ENCODE results near the gene MCC.

MCC gene

GRCh38 chr5:113047733-113048652 is 440.3 kb downstream of the MCC start:
- DNase-seq (ENCODE audit: low read depth), result no peak
- TF ChIP-seq, protein P1, sequence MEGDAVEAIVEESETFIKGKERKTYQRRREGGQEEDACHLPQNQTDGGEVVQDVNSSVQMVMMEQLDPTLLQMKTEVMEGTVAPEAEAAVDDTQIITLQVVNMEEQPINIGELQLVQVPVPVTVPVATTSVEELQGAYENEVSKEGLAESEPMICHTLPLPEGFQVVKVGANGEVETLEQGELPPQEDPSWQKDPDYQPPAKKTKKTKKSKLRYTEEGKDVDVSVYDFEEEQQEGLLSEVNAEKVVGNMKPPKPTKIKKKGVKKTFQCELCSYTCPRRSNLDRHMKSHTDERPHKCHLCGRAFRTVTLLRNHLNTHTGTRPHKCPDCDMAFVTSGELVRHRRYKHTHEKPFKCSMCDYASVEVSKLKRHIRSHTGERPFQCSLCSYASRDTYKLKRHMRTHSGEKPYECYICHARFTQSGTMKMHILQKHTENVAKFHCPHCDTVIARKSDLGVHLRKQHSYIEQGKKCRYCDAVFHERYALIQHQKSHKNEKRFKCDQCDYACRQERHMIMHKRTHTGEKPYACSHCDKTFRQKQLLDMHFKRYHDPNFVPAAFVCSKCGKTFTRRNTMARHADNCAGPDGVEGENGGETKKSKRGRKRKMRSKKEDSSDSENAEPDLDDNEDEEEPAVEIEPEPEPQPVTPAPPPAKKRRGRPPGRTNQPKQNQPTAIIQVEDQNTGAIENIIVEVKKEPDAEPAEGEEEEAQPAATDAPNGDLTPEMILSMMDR (conservative IDR thresholded peaks at IDR 0.05; ENCODE audit: low read depth, low read length), result no peak
- no peak overlapping the region for H3K4me3 ChIP-seq (ENCODE audit: low read length)

GRCh38 chr5:113047234-113047633 is 441.0 kb downstream of the MCC start:
- H3K4me3 ChIP-seq (ENCODE audit: low read length), result no peak overlapping the region
- TF ChIP-seq, protein P1 (conservative IDR thresholded peaks at IDR 0.05; ENCODE audit: low read depth, low read length), result no peak
- peak; percentile 33 for DNase-seq (ENCODE audit: low read depth)

- no peak overlapping the region for H3K4me3 ChIP-seq (ENCODE audit: low read length)
- no peak for DNase-seq (ENCODE audit: low read depth)
- TF ChIP-seq, protein P1 (conservative IDR thresholded peaks at IDR 0.05; ENCODE audit: low read depth, low read length), result no peak
These were observed 443.3 kb downstream of the MCC start for GRCh38 chr5:113044776-113045465.

DNA sequence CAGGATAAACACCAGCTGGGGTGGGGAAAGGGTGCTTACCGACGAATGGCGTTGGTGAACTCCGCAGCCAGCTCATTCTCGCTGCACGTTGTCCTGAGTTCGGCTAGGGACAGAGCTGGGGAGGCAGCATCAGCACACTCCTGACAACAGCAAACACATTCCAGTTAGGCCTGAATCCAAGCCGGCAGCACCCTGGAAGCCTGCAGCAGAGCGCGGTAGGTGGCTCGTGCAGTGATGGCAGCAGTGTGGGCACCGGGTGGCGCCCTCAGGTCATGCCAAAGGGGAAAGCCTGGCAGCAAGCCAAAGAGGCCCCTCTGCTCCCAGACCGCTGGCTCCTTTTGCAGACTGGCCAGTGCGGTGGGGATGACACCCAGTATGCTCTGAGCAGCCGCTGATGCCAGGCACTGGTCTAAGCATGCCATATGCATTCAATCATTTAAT is 444.7 kb downstream of the MCC start:
- no peak overlapping the region for H3K4me3 ChIP-seq (ENCODE audit: low read length)
- TF ChIP-seq, protein P1 (conservative IDR thresholded peaks at IDR 0.05; ENCODE audit: low read depth, low read length), result peak; percentile 45
- no peak for DNase-seq (ENCODE audit: low read depth)

DNA sequence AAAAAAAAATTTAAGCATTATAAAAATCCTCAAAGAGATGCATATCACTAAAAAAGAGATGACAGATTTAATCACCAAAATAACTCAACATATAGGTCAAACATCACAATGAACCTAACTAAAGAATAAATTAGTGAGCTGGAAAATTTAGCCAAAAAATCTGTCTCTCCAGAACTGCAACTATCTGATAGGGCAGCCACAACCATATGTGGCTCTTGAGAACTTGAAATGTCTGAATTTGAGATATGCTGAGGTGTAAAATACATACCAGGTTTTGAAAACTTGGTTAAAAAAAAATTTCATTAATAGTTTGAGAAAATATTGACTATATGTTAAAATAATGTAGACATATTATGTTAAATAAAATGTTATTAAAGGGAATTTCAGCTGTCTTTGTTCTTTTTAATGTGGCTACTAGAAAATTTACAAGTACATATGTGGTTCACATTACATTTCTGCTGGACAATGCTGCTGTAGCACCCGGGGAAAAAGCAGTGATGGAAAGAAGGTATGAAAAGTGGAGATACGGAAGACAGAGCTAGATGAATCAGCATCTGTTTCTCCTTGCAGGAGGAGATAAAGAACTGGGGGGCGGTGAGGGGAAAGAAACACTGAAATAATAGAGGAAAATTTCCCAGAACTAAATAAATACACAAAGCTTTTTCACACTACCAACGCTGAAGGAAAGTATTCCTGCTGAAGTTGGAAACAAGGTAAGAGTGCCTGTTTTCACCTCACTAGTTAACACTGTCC is 445.6 kb downstream of the MCC start:
- DNase-seq (ENCODE audit: low read depth), result no peak
- no peak overlapping the region for H3K4me3 ChIP-seq (ENCODE audit: low read length)
- TF ChIP-seq, protein P1 (conservative IDR thresholded peaks at IDR 0.05; ENCODE audit: low read depth, low read length), result no peak

DNA sequence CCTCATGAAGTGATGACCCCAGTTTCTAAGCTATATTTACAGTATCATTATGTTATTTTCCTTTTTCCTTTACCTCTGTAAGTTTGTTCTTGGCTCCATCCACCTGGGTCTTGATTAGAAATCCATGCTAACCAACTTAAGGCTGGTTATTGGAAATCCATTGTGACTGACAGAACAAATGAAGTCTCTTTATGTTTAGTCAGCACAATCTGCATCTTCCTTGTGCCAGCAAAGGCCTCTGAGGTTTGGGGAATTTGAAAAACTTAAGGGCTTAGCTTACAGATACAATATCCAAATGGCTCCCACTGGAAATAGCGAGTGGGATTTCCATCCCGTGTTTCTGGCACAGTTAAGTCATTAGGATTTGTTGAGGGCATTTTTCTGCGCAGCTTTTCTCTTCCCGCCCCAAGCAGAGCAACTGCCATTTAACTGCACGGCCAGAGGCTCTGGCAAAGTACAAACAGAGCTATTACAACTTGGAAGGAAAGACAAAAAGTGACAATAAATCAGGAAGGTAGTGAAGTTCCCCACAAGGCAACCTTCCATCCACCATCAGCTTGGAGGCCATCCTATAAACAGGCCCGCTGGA is 447.5 kb downstream of the MCC start:
- TF ChIP-seq, protein P1 (conservative IDR thresholded peaks at IDR 0.05; ENCODE audit: low read depth, low read length), result no peak
- no peak for DNase-seq (ENCODE audit: low read depth)
- no peak overlapping the region for H3K4me3 ChIP-seq (ENCODE audit: low read length)
